LoVo (cell line): ENCODE results near the gene INO80D.
"Not testable (repeated sequence)": the region's sequence is repeated elsewhere in the genome, so short reads cannot be mapped to it uniquely, and the experiment has no call there.

Experiments
- DNase-seq: peaks from one replicate; pipeline ENCODE4 v3.0.0-alpha.2; 2016; ENCODE audit warnings: low spot score

INO80D gene

GRCh38 chr2:206031162-206031784 lies 54.7 kb downstream of the INO80D start:
- no peak for DNase-seq

GRCh38 chr2:206028101-206028500 lies 57.9 kb downstream of the INO80D start:
- DNase-seq: no peak

- no peak for DNase-seq
Measured at GRCh38 chr2:206023183-206023582, 62.8 kb downstream of the INO80D start.

GRCh38 chr2:206020171-206020570 lies 65.8 kb downstream of the INO80D start:
- no peak for DNase-seq

- DNase-seq: not testable (repeated sequence)
Measured at GRCh38 chr2:206015746-206016145, 70.2 kb downstream of the INO80D start.

DNA sequence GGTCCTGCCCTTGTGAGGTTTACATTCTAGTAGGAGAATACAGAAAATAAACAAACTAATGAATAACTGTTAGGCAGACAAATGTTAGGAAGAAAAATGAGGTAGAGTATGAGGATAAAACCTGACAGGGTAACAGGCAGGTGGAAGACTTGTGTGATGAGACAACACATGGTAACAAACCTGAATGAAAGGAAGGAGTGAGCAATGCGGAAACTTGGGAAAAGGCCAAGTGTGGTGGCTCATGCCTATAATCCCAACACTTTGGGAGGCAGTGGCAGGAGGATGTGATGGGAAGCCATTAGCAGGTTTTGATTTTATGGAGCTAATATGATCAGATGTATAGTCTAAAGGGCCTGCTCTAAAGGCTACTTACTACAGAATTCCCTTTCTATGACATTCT lies 74.2 kb downstream of the INO80D start:
- DNase-seq: no peak

- DNase-seq: no peak
Measured at GRCh38 chr2:206011018-206011614, 74.9 kb downstream of the INO80D start.

DNA sequence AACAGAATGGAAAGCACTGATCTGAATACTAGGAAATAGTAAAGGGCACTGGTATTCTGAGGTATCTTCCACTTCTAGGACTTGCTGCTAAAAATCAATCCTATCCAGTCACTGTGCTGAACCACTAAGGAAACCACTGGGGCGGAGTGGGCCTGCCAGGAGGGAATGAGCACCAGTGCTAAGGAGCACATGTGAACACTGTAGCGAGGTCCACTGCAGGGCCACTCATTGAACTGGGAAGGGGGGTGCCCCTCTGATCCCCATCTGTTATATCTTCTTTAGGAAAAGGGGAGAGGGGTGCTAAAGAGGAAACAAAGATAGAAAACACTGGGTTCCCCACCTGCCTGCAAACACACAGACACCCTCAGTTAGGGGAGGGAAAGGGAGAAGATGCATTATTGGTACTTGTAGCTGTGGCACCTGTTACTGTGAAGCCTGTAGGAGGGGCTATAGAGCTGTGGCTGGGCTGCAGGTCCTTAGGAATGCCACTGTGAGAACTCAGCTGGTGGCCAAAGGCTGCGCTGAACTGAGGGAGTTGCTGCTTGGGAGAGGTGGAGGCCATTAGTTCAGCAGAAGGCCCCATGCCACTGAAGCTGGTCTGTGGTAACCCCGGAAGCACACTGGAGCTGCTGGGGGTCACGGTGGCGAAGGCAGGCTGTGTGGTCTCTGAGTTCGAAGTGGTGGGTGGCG lies 81.8 kb downstream of the INO80D start:
- DNase-seq: no peak

DNA sequence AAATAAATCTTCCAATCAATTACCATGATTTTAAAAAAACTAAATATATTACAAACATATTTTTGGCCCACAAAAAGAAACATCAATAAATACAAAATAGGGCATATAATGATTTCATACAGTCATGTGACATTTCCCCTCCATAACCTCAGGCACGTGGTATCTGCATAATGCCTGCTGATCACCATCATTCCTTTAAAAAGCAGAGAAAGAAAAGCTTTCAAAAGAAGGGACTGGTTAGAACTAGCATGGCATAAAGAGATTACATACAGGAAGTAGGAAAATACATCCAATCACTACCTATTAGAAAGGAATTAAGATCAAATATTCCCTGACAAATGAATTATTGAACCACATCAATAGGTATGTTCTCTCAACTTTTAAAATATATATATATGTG lies 83.5 kb downstream of the INO80D start:
- no peak for DNase-seq

DNA sequence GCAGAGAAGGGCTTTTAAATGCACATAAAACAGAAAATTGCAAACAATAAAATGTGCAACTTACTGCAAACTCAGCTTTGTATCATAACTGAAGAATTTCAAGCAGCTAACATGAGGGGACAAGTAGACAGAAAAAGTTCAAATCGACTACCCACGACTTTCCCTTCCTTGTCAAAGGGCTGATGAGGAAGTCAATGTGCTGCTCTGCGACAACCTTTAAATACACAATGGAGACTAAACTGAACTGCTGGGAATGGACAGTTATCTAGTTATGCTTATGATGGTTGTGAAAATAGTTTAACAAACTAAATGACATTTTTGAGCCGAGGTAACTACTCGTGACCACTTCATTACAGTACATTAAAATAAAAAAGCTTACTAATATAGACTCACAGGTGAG lies 84.1 kb downstream of the INO80D start:
- DNase-seq: no peak

DNA sequence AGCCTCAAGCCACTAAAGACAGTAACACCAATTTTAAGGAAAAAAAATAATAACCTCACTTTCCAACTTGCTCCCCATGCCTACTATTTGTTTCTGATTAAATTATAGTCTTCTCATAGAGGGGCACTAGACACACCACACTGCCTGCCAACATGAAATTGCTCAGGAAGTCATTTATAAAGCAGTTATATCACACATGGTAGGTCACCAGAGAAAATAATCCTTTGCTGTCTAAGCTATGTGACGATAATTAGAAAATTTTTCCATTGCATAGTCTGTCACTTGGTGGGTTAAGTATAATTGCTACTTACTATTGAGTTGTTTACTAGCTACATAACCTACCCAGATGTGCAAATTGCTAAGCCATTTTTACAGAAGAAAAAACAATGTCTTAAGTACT lies 85.2 kb downstream of the INO80D start:
- DNase-seq: no peak

- no peak for DNase-seq
Measured at GRCh38 chr2:205998583-205998982, 87.4 kb downstream of the INO80D start.

DNA sequence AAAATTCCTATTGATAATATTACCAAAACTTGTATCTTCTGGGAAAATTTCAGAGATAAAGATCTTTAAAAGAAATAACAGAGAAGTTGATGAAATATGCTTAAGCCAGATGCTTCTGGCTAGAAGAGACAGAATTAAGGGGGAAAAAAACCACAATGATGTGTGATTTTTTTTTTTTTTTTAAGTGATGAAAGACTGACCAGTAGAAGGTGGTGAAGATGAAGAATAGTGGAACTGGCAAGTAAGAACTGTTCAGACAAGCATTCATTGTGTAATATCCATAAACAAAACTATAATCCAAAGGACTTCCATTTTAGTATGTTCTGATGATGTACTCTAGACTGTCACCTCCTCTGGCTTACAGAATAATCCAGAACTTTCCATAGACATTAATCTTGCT lies 89.8 kb downstream of the INO80D start:
- no peak for DNase-seq

- no peak for DNase-seq
Measured at GRCh38 chr2:205995260-205995659, 90.7 kb downstream of the INO80D start.

DNA sequence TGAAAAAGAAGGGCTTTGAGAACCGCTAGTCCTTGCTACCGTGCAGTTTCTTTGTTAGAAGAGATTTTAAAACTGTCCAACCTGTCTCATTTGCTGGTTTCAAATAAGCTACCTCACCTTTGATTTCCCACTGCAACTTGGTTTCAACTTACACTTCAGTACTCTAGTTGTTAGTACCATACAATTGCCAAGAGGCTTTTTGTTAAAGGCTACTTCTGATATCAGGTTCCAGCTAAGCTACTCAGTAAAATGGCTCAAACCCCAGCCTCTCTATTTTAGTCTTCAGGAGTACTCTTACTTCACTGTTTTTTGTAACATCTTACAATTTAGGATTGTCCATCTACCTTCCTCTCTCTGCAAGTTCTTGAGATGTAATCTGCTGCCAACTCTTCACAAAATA lies 91.6 kb downstream of the INO80D start:
- DNase-seq: no peak

GRCh38 chr2:205990104-205990503 lies 95.9 kb downstream of the INO80D start:
- no peak for DNase-seq

DNA sequence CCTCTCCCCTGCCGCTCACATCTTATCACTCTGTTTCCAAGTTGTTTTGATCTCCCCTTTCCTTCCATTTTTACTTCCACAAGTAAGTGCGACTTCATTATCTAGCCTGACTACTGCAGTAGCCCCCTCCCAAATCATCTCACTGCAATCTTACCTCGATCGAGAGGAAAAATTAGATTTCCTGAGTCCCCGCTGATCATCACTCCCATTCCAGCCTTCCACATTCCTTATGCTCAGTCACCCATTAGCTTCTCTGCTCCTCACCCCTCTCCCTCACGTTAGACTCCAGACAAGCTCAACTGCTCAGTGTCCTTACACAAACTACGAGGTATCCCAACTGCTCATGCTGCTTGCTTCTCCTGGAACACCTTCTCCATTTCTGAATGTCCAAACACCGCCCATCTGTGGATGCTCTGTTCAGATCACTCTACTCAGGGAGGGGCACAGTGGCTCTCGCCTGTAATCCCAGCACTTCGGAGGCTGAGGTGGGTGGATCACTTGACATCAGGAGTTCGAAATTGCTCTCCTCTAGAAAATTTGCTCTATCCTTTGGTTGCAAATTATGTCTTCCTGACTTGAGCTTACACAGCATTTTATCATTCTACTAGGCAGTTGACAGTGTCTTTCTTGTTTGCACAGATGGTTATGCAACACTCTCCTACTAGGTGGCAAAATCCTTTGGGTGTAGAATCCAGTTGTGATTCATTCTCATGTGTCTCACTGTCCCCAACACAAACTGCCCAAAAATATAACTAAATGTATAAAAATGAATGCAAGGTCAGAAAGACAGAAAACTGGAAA lies 96.5 kb downstream of the INO80D start:
- DNase-seq: no peak

GRCh38 chr2:205988681-205989080 lies 97.3 kb downstream of the INO80D start:
- not testable (repeated sequence) for DNase-seq

DNA sequence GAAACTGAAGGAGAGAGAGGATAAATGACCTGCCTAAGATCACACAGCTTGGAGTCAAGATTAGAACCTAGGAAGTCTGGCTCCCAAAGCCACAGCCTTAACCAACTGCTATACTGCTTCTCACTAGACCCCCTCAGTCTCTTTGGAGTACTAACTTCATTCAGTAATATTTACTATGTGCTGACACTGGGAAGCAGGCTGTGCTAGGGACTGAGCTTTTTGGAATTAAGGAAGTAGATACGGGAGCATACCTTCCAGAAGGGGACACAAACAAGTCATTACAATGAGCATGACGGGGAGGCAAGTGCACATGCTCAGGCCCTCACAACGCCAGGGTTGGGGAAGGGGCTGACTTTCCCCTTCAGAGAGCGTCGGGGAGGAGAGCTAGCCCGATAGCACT lies 97.7 kb downstream of the INO80D start:
- no peak for DNase-seq

GRCh38 chr2:205986334-205986733 lies 99.6 kb downstream of the INO80D start:
- DNase-seq: not testable (repeated sequence)

DNA sequence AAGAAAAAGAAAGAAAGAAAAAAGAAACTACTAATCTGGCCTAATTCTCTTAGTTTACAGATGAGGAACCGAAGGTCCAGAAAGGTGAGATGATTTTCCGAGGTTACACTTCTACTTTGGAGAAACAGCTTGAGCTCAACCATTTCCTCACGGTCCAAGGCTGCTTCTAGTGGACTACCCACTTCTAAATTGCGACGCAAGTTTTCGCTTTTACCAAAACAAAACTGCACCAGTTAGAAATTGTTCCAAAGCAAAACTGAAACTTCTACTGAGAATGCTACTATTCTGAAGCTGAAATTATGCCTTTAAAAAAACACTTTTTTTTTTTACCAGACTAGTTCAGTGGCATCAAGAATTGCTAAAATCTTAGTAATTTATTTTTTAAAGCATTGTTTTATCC lies 101.6 kb downstream of the INO80D start:
- no peak for DNase-seq

- DNase-seq: no peak
Measured at GRCh38 chr2:205982776-205983327, 103.1 kb downstream of the INO80D start.
